ENCODE results near the gene KCTD5.

GRCh38 chr16:2707368-2708289 is 25.3 kb downstream of the KCTD5 start:
- TF ChIP-seq POLR2A (IDR thresholded peaks at IDR 0.05; ENCODE audit: low read length), result no peak
- no peak for TF ChIP-seq GATA1 (IDR thresholded peaks at IDR 0.05; ENCODE audit: low read depth, low read length)
